ENCODE data around the gene CDKN2AIP. TPM values are rescaled to one million over a fixed set of nuclear protein-coding genes. Genes with fewer than 3 reads are reported as not detected.
"Not testable (repeated sequence)": the region's sequence is repeated elsewhere in the genome, so short reads cannot be mapped to it uniquely, and the experiment has no call there.

The CDKN2AIP gene
- total RNA-seq, 4 donors from 2014 or later: 20.9 to 30.8 (median 26.1) TPM

- intact Hi-C loops (cut with DNase I; ENCODE audit: low total_unique reads): no loop called here
- DNase-seq (ENCODE audit: low spot score in 2 of 2): no peak
- H3K4me3 ChIP-seq (ENCODE audit: low read depth, poor library complexity, severe bottlenecking): no peak overlapping the region
- no peak for TF ChIP-seq CTCF (IDR thresholded peaks at IDR 0.05)
- no peak for TF ChIP-seq POLR2A (IDR thresholded peaks at IDR 0.05)
- WGBS, 2 donors: 63 to 73% methylated on average over 11 to 12 of the region's 12 CpGs
Observed at GRCh38 chr4:183430317-183430993, 14.0 kb upstream of the CDKN2AIP start.

GRCh38 chr4:183430994-183431347, 13.5 kb upstream of the CDKN2AIP start:
- TF ChIP-seq CTCF (IDR thresholded peaks at IDR 0.05): no peak
- TF ChIP-seq POLR2A (IDR thresholded peaks at IDR 0.05): no peak
- DNase-seq (ENCODE audit: low spot score in 2 of 2): no peak
- no peak overlapping the region for H3K4me3 ChIP-seq (ENCODE audit: low read depth, poor library complexity, severe bottlenecking)
- WGBS, 2 donors: 45 to 49% methylated on average over 3 of the region's 3 CpGs
- intact Hi-C loops (cut with DNase I; ENCODE audit: low total_unique reads): no loop called here

GRCh38 chr4:183431614-183432013, 12.8 kb upstream of the CDKN2AIP start:
- no peak for DNase-seq (ENCODE audit: low spot score in 2 of 2)
- intact Hi-C loops (cut with DNase I; ENCODE audit: low total_unique reads): no loop called here
- H3K4me3 ChIP-seq (ENCODE audit: low read depth, poor library complexity, severe bottlenecking): no peak overlapping the region
- TF ChIP-seq CTCF (IDR thresholded peaks at IDR 0.05) (no peak), POLR2A (IDR thresholded peaks at IDR 0.05) (no peak)
- 89 to 93% methylated on average over 9 of the region's 9 CpGs for WGBS, 2 donors

GRCh38 chr4:183433183-183433582, 11.3 kb upstream of the CDKN2AIP start:
- WGBS, 2 donors: 93 to 94% methylated on average over 15 to 22 of the region's 27 CpGs
- intact Hi-C loops (cut with DNase I; ENCODE audit: low total_unique reads); DNase-seq (ENCODE audit: low spot score in 2 of 2); H3K4me3 ChIP-seq (ENCODE audit: low read depth, poor library complexity, severe bottlenecking): not testable (repeated sequence)

GRCh38 chr4:183434264-183434663, 10.2 kb upstream of the CDKN2AIP start:
- no peak for TF ChIP-seq POLR2A (IDR thresholded peaks at IDR 0.05)
- TF ChIP-seq CTCF (IDR thresholded peaks at IDR 0.05): no peak
- intact Hi-C loops (cut with DNase I; ENCODE audit: low total_unique reads): no loop called here
- no peak for DNase-seq (ENCODE audit: low spot score in 2 of 2)
- no peak overlapping the region for H3K4me3 ChIP-seq (ENCODE audit: low read depth, poor library complexity, severe bottlenecking)
- WGBS, 2 donors: 92 to 94% methylated on average over 15 of the region's 15 CpGs

- intact Hi-C loops (cut with DNase I; ENCODE audit: low total_unique reads): no loop called here
- WGBS, 2 donors: 49 to 50% methylated on average over 5 of the region's 5 CpGs
- DNase-seq (ENCODE audit: low spot score in 2 of 2): no peak
- H3K4me3 ChIP-seq (ENCODE audit: low read depth, poor library complexity, severe bottlenecking): no peak overlapping the region
- TF ChIP-seq POLR2A (IDR thresholded peaks at IDR 0.05) (no peak), CTCF (IDR thresholded peaks at IDR 0.05) (no peak)
Observed at GRCh38 chr4:183434666-183435190, 9.7 kb upstream of the CDKN2AIP start.
